PC-9 (cell line): ENCODE data around the gene CLDN11. TPM values are rescaled to one million over a fixed set of nuclear protein-coding genes. Genes with fewer than 3 reads are reported as not detected.

ENCODE experiments used
- BruUV-seq: library from RNA; stranded (reverse); fragments of 400-500 nt; replicated peaks from 2 replicates; lab custom pipeline; 2021; lab: Mats Ljungman, UMichigan
- CTCF ChIA-PET: fragments of 300-600 bp; sonication (Branson Sonifier 250); formaldehyde crosslinking; loops from one replicate; lab custom pipeline; 2022; ENCODE audit warnings: antibody characterized with exemption; lab: Charles Lee
- POLR2A ChIA-PET: fragments of 300-600 bp; sonication (Branson Sonifier 250); formaldehyde crosslinking; loops from one replicate; lab custom pipeline; 2022; ENCODE audit warnings: antibody characterized with exemption; ENCODE audit not compliant: unreplicated experiment; lab: Charles Lee
- DNase-seq, 2 experiments: peaks; one replicate each; pipeline versions ENCODE4 v3.0.0 to v3.0.0-alpha.2; 2015 to 2022; ENCODE audit warnings: mixed read lengths in 1 of 2
- H2AFZ ChIP-seq: fragments of 200-600 bp; sonication (generic); 2 replicates; pipeline ENCODE4 v1.8.1; 2017; ENCODE audit warnings: antibody characterized with exemption
- H3F3A ChIP-seq: fragments of 200-600 bp; sonication (generic); 2 replicates; pipeline ENCODE4 v1.8.1; 2017; ENCODE audit warnings: antibody characterized with exemption, mild to moderate bottlenecking, low read depth; ENCODE audit not compliant: insufficient read depth
- H3K27ac ChIP-seq: fragments of 200-600 bp; sonication (generic); 2 replicates; pipeline ENCODE4 v1.6.1; 2016; ENCODE audit warnings: mixed run types
- H3K27me3 ChIP-seq: fragments of 200-600 bp; sonication (generic); 2 replicates; pipeline ENCODE4 v1.6.1; 2016; ENCODE audit warnings: low read depth, mixed run types; ENCODE audit not compliant: insufficient read depth
- H3K36me3 ChIP-seq: fragments of 200-600 bp; sonication (generic); 2 replicates; pipeline ENCODE4 v1.6.1; 2016; ENCODE audit warnings: low read depth, mixed run types
- H3K4me1 ChIP-seq: fragments of 200-600 bp; sonication (generic); replicated peaks from 2 replicates; pipeline ENCODE4 v1.6.1; 2016; ENCODE audit warnings: mixed run types; ENCODE audit not compliant: insufficient read depth
- H3K4me2 ChIP-seq: fragments of 200-600 bp; sonication (generic); 2 replicates; pipeline ENCODE4 v1.6.1; 2017; ENCODE audit warnings: mixed run types
- H3K4me3 ChIP-seq: fragments of 200-600 bp; sonication (generic); 2 replicates; pipeline ENCODE4 v1.6.1; 2016; ENCODE audit warnings: mixed run types
- H3K79me2 ChIP-seq: fragments of 200-600 bp; sonication (generic); 2 replicates; pipeline ENCODE4 v1.6.1; 2017; ENCODE audit warnings: low read depth, mixed run types
- H3K9me2 ChIP-seq: fragments of 200-600 bp; sonication (generic); 2 replicates; pipeline ENCODE4 v1.8.1; 2017; ENCODE audit warnings: mild to moderate bottlenecking; ENCODE audit not compliant: insufficient read depth
- H3K9me3 ChIP-seq: fragments of 200-600 bp; sonication (generic); 2 replicates; pipeline ENCODE4 v1.8.1; 2016; ENCODE audit warnings: low read depth; ENCODE audit not compliant: insufficient read depth
- H4K20me1 ChIP-seq: fragments of 200-600 bp; sonication (generic); 2 replicates; pipeline ENCODE4 v1.8.1; 2017; ENCODE audit not compliant: insufficient read depth
- EZH2 ChIP-seq: fragments of 200-600 bp; sonication (generic); IDR thresholded peaks from 2 replicates; pipeline ENCODE4 v1.8.0; 2017; ENCODE audit warnings: antibody characterized with exemption, low read depth
- intact Hi-C: fragments of 100-400 bp; cut with micrococcal nuclease; formaldehyde crosslinking; loops from one replicate; pipeline ENCODE4 v1.10.0; 2022; ENCODE audit not compliant: unreplicated experiment
- total RNA-seq: library from RNA; stranded (reverse); gene quantifications from 2 replicates; pipeline ENCODE4 v1.2.3, GENCODE V29; 2021
- TF ChIP-seq, protein P1 (sequence below): fragments of 200-600 bp; sonication (generic); conservative IDR thresholded peaks from 2 replicates; pipeline ENCODE4 v1.6.1; 2017; ENCODE audit warnings: mixed run types, antibody characterized with exemption, mild to moderate bottlenecking, moderate library complexity

The CLDN11 gene
- total RNA-seq, 1 experiment from 2014 or later: 1.4 TPM

DNA sequence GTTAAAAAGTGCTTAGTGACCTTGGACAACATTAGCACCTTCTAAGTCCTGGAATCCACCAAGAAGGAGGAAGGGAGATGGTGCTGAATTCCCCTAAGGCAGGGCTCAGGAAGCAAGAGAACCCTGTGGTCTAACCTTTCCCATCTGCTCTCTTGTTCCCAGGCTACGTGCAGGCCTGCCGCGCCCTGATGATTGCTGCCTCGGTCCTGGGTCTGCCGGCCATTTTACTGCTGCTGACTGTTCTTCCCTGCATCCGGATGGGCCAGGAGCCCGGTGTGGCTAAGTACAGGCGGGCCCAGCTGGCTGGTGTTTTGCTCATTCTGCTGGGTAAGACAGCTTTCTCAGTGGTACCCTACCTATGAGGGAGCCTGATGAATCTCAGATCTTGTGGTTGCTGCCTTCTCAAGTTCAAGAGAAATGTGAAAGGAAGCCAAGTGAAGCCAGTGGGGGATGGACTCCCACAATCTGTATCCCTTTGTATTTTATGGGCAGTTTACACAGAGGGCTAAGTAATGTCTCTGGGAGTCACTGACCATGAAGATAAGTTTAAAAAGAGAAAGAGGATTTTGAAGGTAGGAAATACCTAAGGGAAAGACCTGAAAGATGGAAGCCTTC lies 4.4 kb downstream of the CLDN11 start:
- Histone ChIP-seq H3K9me2 (no peaks in the 10 kb centered on the region), H3K79me2 (no peaks in the 10 kb centered on the region), H2AFZ (no peak overlapping the region), H3F3A (no peaks in the 10 kb centered on the region), H3K36me3 (no peaks in the 10 kb centered on the region), H3K27ac (no peak overlapping the region), H3K9me3 (no peaks in the 10 kb centered on the region), H3K27me3 (no peaks in the 10 kb centered on the region), H3K4me2 (no peak overlapping the region), H4K20me1 (no peaks in the 10 kb centered on the region), H3K4me1 (no peaks in the 10 kb centered on the region), H3K4me3 (no peak overlapping the region)
- no peak for TF ChIP-seq EZH2
- TF ChIP-seq, protein P1, sequence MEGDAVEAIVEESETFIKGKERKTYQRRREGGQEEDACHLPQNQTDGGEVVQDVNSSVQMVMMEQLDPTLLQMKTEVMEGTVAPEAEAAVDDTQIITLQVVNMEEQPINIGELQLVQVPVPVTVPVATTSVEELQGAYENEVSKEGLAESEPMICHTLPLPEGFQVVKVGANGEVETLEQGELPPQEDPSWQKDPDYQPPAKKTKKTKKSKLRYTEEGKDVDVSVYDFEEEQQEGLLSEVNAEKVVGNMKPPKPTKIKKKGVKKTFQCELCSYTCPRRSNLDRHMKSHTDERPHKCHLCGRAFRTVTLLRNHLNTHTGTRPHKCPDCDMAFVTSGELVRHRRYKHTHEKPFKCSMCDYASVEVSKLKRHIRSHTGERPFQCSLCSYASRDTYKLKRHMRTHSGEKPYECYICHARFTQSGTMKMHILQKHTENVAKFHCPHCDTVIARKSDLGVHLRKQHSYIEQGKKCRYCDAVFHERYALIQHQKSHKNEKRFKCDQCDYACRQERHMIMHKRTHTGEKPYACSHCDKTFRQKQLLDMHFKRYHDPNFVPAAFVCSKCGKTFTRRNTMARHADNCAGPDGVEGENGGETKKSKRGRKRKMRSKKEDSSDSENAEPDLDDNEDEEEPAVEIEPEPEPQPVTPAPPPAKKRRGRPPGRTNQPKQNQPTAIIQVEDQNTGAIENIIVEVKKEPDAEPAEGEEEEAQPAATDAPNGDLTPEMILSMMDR: no peak
- intact Hi-C loops: no loop called here
- DNase-seq: no peak
- POLR2A ChIA-PET: no interaction called here
- CTCF ChIA-PET: interaction anchor here (0.5 kb wide), 1 partner anchor 380 kb away, joined by 5 read pairs; no protein-coding TSS in a partner anchor
- BruUV-seq: no TSS peak

DNA sequence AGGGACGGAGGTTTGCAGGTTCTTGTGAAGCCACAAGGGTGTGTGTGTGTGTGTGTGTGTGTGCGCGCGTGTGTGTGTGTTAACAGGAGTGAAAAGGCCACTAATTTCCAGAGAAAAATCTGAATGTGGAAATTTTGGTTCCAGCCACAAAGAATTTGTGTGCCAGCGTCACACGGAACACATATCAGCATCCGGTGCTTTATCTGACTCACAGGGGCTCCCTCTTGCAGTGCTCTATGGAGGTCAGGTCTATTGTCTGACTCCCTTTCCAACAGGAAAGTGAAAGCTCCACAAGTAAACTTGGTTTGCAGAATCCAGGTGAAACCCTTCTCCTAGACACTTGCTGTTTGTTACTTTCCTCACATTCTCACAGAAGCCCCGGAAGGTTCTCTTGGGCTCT lies 6.2 kb downstream of the CLDN11 start:
- no peaks in the 10 kb centered on the region for H4K20me1 ChIP-seq
- H3F3A ChIP-seq: no peaks in the 10 kb centered on the region
- ChIA-PET POLR2A (no interaction called here), CTCF (no interaction called here)
- H3K4me1 ChIP-seq: no peaks in the 10 kb centered on the region
- no peak overlapping the region for H2AFZ ChIP-seq
- no peaks in the 10 kb centered on the region for H3K79me2 ChIP-seq
- intact Hi-C loops: loop anchor here (5.0 kb wide), 1 partner anchor 262 kb away; no protein-coding TSS in a partner anchor
- BruUV-seq: no TSS peak
- no peak for TF ChIP-seq EZH2
- TF ChIP-seq, protein P1: no peak
- DNase-seq: no peak
- no peak overlapping the region for H3K27ac ChIP-seq
- no peaks in the 10 kb centered on the region for H3K27me3 ChIP-seq
- no peaks in the 10 kb centered on the region for H3K9me3 ChIP-seq
- H3K4me3 ChIP-seq: no peak overlapping the region
- H3K4me2 ChIP-seq: no peak overlapping the region
- no peaks in the 10 kb centered on the region for H3K36me3 ChIP-seq
- no peaks in the 10 kb centered on the region for H3K9me2 ChIP-seq

DNA sequence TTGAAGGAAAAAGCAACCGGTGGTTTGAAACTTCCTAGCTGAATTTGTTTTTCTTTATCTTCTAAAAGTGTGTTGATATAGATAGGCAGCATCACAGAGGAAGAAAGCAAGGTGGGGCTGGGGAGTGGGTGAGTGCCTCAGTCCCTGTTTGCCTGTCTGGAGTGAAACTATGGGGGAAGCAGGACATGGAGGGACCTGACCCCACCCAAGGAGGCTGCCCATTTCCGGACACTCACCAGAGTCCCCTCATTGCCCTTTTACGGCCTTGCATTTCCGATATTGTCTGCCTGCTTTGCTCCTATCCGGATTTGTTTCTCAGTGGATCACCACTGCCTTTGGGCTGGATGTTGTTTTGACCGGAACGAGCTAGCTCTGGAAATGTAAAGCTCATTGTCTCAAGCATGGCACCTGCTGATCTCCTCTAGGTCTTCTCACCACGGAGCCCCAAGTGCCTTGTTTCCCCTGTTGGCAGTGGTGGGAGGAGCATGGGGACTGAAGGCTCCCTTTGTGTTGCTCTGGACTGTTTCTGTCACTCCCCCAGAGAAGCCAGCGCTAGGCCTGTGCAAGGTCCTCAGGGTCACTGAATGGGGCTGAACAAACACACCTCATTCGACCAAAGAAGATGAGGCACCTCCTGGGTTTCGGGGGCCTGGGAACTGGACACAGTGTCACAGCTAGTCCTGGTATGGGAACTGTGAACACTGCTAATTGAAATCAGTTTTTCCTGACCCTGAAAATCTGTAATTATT lies 7.0 kb downstream of the CLDN11 start:
- H3K27me3 ChIP-seq: no peaks in the 10 kb centered on the region
- POLR2A ChIA-PET: interaction anchor here (0.6 kb wide), 1 partner anchor 22 kb away, joined by 9 read pairs; no protein-coding TSS in a partner anchor
- BruUV-seq: no TSS peak
- CTCF ChIA-PET: no interaction called here
- no peak for DNase-seq
- H3K79me2 ChIP-seq: no peaks in the 10 kb centered on the region
- no peaks in the 10 kb centered on the region for H3K4me1 ChIP-seq
- H2AFZ ChIP-seq: no peak overlapping the region
- H3K4me2 ChIP-seq: no peak overlapping the region
- no peaks in the 10 kb centered on the region for H4K20me1 ChIP-seq
- no peaks in the 10 kb centered on the region for H3F3A ChIP-seq
- H3K4me3 ChIP-seq: no peak overlapping the region
- H3K9me2 ChIP-seq: no peaks in the 10 kb centered on the region
- no peak overlapping the region for H3K27ac ChIP-seq
- TF ChIP-seq, protein P1: no peak
- TF ChIP-seq EZH2: no peak
- intact Hi-C loops: loop anchor here (5.0 kb wide), 1 partner anchor 262 kb away; no protein-coding TSS in a partner anchor
- H3K36me3 ChIP-seq: no peaks in the 10 kb centered on the region
- no peaks in the 10 kb centered on the region for H3K9me3 ChIP-seq
